SIG-M5 treated with dmso at 0.1 percent for 504 hours (cell line): ENCODE data around the gene SRPRA.
A peak's percentile ranks its signal among the peaks of the same experiment; 100 is the strongest.

Experiments
- DNase-seq: peaks from one replicate; lab custom pipeline; 2025; ENCODE audit not compliant: unreplicated experiment; lab: John Stamatoyannopoulos, UW

SRPRA gene

GRCh38 chr11:126231725-126232459 lies 36.8 kb downstream of the SRPRA start:
- no peak for DNase-seq

DNA sequence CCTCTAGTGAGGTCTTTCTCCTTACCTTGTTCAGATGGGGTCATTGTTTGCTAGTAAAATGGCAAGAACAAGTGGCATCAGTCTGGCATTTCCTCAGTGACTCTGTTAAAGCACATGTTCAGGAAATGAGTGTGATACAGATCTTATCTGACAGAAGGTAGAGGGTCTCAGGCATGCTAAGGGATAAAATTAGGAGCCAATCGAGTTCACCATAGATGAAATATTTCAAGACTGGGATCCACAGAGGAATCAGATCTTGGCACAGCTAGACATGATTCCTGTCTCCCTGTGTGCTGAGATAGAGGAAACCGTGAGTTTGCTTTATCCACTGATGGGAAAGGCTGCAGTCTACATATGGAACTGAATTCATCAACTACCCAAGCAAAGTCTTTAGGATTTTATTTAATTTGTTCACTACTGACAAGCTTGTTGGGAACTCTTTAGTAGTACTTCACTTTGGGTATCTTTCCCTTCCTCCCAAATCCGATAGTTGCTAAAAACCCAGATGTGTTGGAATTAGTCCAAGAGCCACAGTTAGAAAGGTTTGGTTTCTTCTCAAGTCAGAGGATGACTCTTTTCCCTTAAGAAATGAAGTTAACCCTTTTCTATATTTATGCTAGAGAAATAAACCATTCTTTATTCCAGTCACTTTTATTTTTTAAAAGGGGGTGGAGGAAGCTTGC lies 38.7 kb downstream of the SRPRA start:
- DNase-seq, result no peak

- peak; percentile 41 for DNase-seq
These were observed 42.2 kb downstream of the SRPRA start for GRCh38 chr11:126226334-126227084.

GRCh38 chr11:126225295-126225665 lies 43.4 kb downstream of the SRPRA start:
- DNase-seq, result peak; percentile 5

GRCh38 chr11:126224647-126225294 lies 43.9 kb downstream of the SRPRA start:
- DNase-seq, result no peak

GRCh38 chr11:126219547-126219946 lies 49.1 kb downstream of the SRPRA start:
- DNase-seq, result no peak

DNA sequence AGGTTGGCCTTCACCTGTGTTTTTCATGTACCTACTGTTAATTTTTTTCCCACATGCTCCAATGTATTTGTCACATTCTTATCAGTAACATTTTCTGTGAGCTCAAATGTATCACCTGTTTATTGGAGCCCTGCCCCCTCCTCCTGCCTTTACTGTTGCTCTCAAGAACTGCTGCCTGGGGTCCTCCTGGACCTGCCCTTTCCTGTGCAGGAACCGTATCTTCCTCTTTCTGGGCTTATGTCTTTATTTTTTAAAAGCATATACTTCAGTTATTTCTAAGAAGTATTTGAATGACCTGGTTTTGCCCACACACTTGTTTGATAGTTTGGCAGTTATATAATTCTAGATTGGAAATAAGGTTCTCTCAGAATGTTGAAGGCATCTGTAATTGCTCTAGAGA lies 51.2 kb downstream of the SRPRA start:
- DNase-seq, result no peak

DNA sequence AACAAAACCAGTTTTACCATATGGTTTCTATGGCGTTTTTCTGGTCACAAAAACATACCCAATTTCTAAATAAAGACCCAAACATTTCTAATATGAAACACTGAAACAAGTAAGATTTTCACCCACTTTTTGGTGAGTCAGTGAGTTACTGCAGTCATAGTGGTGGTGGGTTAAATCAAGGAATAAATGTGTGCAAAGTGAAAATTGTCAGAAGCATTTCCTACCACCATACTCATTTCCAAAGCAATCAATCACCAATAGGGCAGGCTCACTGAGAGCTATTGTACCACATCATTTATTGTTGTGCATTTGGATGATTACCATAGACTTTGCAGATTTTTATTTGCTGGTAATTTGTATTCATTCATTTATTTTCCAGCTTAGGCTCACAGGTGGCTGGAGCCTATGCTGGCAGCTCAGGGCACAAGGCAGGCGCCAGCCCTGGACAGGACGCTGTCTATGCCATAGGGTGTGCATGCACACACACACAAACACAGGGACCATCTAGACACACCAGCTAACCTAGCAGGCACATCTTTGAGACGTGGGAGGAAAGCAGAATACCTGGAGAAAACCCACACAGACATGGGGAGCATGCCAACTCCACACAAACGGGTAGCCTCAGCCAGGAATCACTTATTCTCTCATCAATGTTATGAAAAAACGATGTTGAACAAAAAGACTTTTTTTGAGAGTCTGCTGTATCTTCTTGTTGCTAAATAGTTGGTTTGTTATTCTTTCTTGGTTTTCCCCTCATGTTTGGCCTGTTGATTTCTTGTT lies 52.0 kb downstream of the SRPRA start:
- no peak for DNase-seq

DNA sequence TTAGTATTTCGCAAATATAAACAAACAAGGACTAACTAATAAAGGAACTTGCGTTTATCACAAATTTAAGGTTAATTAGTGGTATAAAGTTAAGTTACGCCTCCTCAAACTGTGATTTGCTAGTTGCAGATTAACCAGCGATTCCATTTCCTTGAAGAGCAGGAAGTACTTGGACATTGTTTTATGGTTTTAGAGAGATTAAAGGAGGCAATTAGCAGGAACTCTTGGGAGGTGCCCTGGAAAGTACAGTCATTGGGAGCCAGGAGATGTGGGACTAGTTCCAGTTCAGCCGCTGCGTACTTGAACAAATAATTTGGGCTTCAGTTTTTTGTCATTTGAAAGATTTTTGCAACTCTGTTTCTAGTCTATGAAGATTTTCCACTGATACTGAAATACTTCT lies 53.9 kb downstream of the SRPRA start:
- no peak for DNase-seq

- no peak for DNase-seq
These were observed 54.3 kb downstream of the SRPRA start for GRCh38 chr11:126214441-126214840.
